Endometrial microvascular endothelial cells (primary cell): ENCODE results near the gene MTCH1. TPM values are rescaled to one million over a fixed set of nuclear protein-coding genes. Genes with fewer than 3 reads are reported as not detected.

ENCODE experiments used
- in situ Hi-C: cut with HindIII; loops from 2 replicates; pipeline ENCODE4 v1.10.0; 2017; ENCODE audit warnings: low sequenced_read_pairs, low pct_unique_long_range_greater_than_20kb; ENCODE audit errors: inconsistent ontology term
- total RNA-seq: library from RNA; depleted of rRNA; stranded (reverse); fragments of >200 nt; gene quantifications from one replicate; pipeline ENCODE4 v1.2.3, GENCODE V29; 2015; ENCODE audit errors: inconsistent ontology term

Gene MTCH1
- total RNA-seq, 1 donor from 2014 or later = 346 TPM

- in situ Hi-C loops = no loop called here
Measured at GRCh38 chr6:36975231-36976006, 10.6 kb downstream of the MTCH1 start.

DNA sequence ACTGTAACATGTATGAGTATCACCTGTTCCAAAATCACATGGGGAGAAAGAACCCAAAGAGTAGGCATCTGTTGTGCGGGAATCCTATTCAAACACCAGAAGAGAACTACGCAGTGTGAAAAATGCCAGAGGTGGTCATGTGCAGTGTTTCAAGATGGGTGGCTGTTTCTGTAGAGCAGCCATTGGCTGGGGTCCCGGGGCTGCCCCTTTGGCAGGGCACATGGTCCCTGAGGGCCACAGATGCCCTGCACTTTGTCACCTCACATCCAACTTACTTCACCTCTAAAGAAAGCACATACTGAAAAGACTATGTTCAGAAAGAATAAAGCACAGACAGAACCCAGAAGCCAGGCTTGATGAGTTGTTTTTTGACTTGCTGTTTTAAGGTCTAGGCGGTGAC, 12.3 kb downstream of the MTCH1 start:
- in situ Hi-C loops = no loop called here

DNA sequence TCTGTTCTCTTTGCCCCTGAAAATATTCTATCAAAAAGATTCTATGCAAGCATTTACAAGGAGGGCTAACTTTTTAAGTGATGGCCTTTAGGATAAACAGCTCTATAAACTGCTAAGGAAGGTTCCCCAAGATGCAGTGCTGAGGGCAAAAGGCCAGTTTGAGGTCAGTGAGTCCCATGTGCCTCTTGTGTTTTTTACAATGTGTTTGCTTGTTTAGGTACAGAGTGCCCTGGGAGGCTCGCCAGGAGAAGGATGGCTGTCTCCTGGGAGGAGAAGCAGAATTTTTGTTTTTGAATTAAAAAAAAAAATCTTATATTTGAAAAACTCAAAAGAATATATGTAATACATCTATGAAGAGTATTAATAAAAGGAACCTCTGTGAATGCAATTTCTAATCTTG, 12.8 kb downstream of the MTCH1 start:
- in situ Hi-C loops = no loop called here

DNA sequence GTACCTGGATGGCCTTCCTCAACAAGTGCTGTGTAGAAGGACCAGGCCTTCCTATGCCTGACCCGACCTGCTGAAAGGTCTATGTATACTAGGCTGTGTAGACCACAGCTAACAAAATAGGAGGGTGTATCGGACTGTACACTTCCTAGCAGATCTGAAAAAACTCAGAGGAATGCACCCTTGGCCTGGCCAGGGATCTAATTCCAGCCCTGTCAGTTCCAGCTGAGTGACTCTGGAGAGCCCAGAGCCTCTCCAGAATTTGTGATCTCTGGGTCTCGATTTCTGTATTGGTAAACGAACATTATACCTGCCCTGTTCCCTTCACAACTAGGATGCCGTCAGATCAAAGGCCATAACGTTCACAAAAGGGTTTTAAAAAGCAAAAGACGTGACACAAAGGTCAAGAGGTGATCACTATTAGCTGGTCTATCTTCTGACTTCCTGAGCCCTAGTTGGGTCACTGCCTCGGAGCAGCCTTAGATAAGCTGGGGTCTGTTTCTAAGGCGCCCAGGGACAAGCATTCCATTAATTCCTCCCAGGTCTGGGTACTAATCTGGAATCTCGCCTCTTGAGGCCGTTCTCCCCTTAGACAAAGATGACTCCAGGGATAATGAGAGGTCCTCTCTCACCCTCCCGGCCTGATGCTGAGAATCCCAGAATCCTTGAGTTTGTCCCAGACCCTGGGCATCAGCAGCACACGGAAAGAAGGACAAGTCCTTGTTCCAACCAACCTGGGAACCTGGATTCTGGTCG, 13.9 kb downstream of the MTCH1 start:
- in situ Hi-C loops = no loop called here

DNA sequence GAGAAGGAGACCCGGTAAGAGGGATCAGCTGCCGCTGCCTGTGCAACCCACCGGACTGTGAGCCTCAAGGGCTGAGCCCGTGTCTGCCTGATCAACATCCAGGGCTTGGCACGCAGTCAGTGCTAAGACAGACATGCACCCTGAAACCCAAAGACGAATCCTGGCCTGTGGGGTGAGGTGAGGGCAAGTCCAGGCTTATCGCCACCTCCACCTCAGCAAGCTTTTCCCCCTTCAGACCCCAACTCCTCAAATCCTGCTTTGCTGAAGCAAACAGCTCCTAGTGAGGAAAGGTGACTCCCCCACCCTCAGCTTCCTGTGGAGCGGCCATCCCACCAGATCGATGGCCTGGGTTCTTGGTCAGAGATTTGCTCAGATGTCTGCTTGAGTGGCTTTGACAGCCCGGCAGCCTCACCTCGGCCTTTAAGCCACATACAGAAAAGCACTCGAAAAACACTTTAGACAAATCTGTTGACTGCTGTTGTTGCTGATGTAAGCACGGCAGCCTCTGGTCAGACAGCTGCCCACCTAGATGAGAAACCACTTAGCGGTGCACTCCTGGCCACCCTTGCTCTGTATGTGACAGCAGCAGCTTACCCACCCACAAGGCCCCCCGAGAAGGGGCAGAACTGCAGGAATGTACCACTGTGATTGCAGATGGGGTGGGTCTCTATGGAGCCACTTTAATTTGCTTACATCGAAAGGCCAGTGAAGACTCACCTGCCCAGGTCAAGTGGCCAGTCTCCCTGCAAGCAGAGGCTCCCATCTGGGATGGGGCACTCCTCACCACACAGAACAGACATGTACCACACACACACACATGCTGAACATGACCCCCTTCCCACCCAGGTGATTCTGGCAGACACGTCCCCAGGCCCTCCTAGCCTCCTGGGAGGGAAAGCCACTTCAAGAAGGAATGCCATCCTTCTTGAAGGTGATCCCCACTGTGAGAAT, 14.8 kb downstream of the MTCH1 start:
- in situ Hi-C loops = no loop called here

- in situ Hi-C loops = no loop called here
Measured at GRCh38 chr6:36969988-36970891, 15.8 kb downstream of the MTCH1 start.

- in situ Hi-C loops = no loop called here
Measured at GRCh38 chr6:36969240-36969691, 16.7 kb downstream of the MTCH1 start.

DNA sequence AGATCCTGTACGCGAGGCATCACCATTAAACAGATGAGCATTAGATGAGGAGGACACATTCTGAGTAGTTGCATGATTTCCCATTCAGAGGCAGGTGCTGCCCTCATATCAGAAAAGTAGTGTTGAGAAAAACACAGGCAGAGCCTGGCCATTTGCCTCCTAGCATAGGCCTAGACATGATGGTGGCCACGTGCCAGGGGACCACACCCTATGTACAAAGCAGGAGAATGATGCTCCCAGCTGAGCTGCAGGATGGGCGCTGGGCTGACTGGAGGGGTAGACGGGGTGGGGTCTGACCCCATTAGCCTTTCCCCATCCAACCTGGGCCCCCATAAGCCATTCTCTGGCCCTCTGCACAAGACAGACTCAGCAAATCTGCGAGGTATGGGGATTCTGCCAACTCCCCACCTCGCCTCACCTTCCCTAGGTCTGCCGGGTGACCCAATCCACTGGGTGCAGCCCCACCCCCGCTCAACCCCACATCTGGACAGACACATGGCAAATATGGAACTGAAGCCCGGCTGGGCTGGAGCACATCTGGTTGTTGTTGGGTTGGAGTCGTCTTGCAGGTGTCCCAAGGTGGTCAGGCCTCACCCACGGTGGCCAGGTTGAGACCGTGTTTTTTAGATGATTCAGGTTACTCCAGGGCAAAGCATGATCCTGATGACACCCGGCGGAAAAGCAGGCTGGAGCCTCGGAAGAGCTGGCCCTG, 17.6 kb downstream of the MTCH1 start:
- in situ Hi-C loops = no loop called here

DNA sequence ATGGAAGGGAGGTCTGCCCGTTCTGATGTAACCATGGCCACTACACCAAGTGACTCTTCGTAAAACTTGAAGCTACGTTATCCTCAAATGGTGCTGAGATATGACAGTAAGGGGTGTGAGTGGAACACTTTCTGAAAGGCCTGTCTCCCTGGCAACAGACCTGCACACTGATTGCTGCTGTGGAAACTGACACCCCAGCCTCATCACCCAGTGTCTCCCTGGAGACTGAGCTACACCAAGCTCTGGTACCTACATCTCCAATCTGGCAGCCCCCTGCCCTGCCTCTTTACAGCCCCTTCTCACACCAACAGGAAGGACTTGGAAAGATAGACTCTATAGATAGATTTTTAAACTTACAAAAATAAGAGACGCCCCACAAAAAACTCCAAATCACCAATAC, 18.2 kb downstream of the MTCH1 start:
- in situ Hi-C loops = no loop called here

GRCh38 chr6:36967301-36967700, 18.7 kb downstream of the MTCH1 start:
- in situ Hi-C loops = no loop called here

GRCh38 chr6:36964908-36965307, 21.1 kb downstream of the MTCH1 start:
- in situ Hi-C loops = no loop called here

GRCh38 chr6:36964349-36964748, 21.6 kb downstream of the MTCH1 start:
- in situ Hi-C loops = no loop called here

- in situ Hi-C loops = no loop called here
Measured at GRCh38 chr6:36963451-36964290, 22.3 kb downstream of the MTCH1 start.

GRCh38 chr6:36962874-36963273, 23.1 kb downstream of the MTCH1 start:
- in situ Hi-C loops = no loop called here

DNA sequence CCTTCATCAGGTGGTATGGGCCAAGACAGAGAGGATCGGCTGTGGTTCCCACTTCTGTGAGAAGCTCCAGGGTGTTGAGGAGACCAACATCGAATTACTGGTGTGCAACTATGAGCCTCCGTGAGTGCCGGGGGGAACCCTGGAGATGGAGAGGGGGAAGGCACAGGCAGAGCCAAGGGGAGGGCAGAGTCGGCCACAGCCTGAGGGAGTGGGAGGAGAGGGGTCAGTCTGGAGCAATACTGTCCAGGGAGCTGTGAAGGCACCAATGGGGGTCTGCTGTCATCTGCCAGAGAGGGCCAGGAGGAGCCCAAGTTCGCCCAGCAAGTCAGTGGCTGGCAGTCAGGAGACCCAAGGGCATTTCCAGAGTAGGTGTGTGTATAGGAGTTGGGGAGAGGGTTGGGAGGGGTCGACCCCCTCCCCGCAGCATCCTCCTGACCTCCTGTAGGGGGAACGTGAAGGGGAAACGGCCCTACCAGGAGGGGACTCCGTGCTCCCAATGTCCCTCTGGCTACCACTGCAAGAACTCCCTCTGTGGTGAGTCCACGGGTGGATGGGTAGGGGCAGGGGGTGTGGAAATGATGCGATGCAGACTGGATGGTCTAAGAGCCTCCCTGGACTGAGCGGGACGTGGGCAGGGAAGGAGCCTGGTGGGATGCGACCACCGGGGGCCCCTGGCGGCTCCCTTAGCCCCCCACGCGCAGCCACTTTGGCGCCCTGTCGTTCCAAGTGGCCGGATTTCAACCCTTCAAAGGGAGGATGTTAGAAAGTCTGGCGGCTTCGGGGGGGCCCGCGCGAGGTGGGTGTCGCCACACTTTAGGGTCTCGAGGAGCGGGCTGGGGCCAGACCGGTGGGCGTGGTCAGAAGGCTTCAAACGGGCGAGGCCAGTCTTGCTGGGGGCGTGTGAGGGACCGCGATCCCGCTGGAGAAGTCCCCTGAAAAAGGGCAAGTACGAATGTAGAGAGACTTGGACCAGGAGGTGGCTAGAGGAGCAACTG, 24.3 kb downstream of the MTCH1 start:
- in situ Hi-C loops = no loop called here
